PFSK-1 (cell line): ENCODE results near the gene HTN3.

Source experiments
- POLR2AphosphoS5 ChIP-seq: IDR thresholded peaks from 2 replicates; pipeline ENCODE4 v1.6.1; 2012; ENCODE audit warnings: low read depth, mild to moderate bottlenecking, control low read depth, low read length, moderate library complexity
- SIN3A ChIP-seq: IDR thresholded peaks from 2 replicates; pipeline ENCODE4 v1.6.1; 2012; ENCODE audit warnings: mild to moderate bottlenecking, low read length, moderate library complexity, borderline replicate concordance; ENCODE audit not compliant: insufficient read depth
- TAF1 ChIP-seq: IDR thresholded peaks from 2 replicates; pipeline ENCODE4 v1.6.1; 2012; ENCODE audit warnings: low read length, control low read depth, borderline replicate concordance; ENCODE audit not compliant: insufficient read depth
- TF ChIP-seq, protein P1 (sequence below), 2 experiments: IDR thresholded peaks; 2 replicates each; pipeline versions ENCODE4 v1.6.1 to v1.8.0; 2011 to 2012; ENCODE audit warnings: low read depth in 2 of 2, low read length in 2 of 2, control low read depth in 1 of 2, inconsistent platforms in 1 of 2, mild to moderate bottlenecking in 1 of 2, moderate library complexity in 1 of 2; ENCODE audit not compliant: insufficient read depth in 1 of 2

DNA sequence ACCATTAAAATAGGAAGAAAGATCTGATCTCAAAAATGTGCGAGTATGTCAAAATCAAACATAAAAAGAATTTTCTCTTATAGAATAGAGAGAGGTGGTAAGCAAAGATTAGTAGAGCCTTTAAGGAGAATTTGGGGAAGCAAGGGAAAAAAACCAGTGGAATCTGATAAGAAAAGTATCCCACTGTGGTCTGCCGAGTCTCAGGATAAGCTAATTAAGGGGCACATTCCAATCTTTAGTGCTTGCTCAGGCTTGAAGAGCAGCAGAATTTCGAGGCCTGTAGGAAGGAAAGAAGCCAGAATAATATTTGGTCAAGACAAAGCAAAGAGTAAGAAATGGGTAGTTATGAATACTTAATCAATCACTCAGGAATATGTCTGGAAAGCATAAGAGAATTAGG lies 19.5 kb upstream of the HTN3 start:
- no peak for TF ChIP-seq SIN3A
- no peak for TF ChIP-seq TAF1
- TF ChIP-seq POLR2AphosphoS5 = no peak
- TF ChIP-seq, protein P1, sequence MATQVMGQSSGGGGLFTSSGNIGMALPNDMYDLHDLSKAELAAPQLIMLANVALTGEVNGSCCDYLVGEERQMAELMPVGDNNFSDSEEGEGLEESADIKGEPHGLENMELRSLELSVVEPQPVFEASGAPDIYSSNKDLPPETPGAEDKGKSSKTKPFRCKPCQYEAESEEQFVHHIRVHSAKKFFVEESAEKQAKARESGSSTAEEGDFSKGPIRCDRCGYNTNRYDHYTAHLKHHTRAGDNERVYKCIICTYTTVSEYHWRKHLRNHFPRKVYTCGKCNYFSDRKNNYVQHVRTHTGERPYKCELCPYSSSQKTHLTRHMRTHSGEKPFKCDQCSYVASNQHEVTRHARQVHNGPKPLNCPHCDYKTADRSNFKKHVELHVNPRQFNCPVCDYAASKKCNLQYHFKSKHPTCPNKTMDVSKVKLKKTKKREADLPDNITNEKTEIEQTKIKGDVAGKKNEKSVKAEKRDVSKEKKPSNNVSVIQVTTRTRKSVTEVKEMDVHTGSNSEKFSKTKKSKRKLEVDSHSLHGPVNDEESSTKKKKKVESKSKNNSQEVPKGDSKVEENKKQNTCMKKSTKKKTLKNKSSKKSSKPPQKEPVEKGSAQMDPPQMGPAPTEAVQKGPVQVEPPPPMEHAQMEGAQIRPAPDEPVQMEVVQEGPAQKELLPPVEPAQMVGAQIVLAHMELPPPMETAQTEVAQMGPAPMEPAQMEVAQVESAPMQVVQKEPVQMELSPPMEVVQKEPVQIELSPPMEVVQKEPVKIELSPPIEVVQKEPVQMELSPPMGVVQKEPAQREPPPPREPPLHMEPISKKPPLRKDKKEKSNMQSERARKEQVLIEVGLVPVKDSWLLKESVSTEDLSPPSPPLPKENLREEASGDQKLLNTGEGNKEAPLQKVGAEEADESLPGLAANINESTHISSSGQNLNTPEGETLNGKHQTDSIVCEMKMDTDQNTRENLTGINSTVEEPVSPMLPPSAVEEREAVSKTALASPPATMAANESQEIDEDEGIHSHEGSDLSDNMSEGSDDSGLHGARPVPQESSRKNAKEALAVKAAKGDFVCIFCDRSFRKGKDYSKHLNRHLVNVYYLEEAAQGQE (IDR thresholded peaks at IDR 0.05; ENCODE audit: insufficient read depth in 1 of 2, low read depth in 2 of 2, low read length in 2 of 2) = no peak
